Caco-2 (cell line): ENCODE measurements around the gene DCP1B. TPM values are rescaled to one million over a fixed set of nuclear protein-coding genes. Genes with fewer than 3 reads are reported as not detected.

Experiments
- BruUV-seq: library from RNA; stranded (reverse); fragments of 400-500 nt; replicated peaks from 2 replicates; lab custom pipeline; 2021; lab: Mats Ljungman, UMichigan
- CTCF ChIA-PET: fragments of 300-600 bp; sonication (Branson Sonifier 250); formaldehyde crosslinking; loops from one replicate; lab custom pipeline; 2022; ENCODE audit warnings: antibody characterized with exemption; lab: Charles Lee
- POLR2A ChIA-PET: fragments of 300-600 bp; sonication (Branson Sonifier 250); formaldehyde crosslinking; loops from one replicate; lab custom pipeline; 2022; ENCODE audit warnings: antibody characterized with exemption; lab: Charles Lee
- DNase-seq, 2 experiments: peaks; one replicate each; pipeline versions ENCODE4 v3.0.0 to v3.0.0-alpha.2; 2020 to 2022
- H3K27me3 ChIP-seq: replicated peaks from 2 replicates; pipeline ENCODE4 v1.6.0; 2011; ENCODE audit warnings: low read length; ENCODE audit not compliant: control insufficient read depth, insufficient read depth
- H3K36me3 ChIP-seq: 2 replicates; pipeline ENCODE4 v1.5.1; 2011; ENCODE audit warnings: low read length; ENCODE audit not compliant: control insufficient read depth, insufficient read depth
- H3K4me1 ChIP-seq: fragments of 250-450 bp; sonication (Bioruptor Pico); 2 replicates; pipeline ENCODE4 v1.5.1; 2020; ENCODE audit warnings: mild to moderate bottlenecking
- H3K4me3 ChIP-seq: 2 replicates; pipeline ENCODE4 v1.5.1; 2011; ENCODE audit warnings: low read depth, mild to moderate bottlenecking, control low read depth, low read length
- H3K9me3 ChIP-seq: fragments of 250-450 bp; sonication (Bioruptor Pico); 2 replicates; pipeline ENCODE4 v1.5.1; 2020; ENCODE audit warnings: mild to moderate bottlenecking, moderate library complexity
- H3K27ac Mint-ChIP-seq: one replicate; pipeline ENCODE4 v1.8.0; 2022; ENCODE audit warnings: mixed read lengths; ENCODE audit not compliant: unreplicated experiment
- H3K27me3 Mint-ChIP-seq: one replicate; pipeline ENCODE4 v1.8.0; 2022; ENCODE audit warnings: mixed read lengths; ENCODE audit not compliant: insufficient read depth, unreplicated experiment
- H3K36me3 Mint-ChIP-seq: one replicate; pipeline ENCODE4 v1.8.0; 2022; ENCODE audit warnings: mild to moderate bottlenecking, mixed read lengths; ENCODE audit not compliant: insufficient read depth, unreplicated experiment
- H3K4me1 Mint-ChIP-seq: one replicate; pipeline ENCODE4 v1.8.0; 2022; ENCODE audit warnings: low read depth, mixed read lengths; ENCODE audit not compliant: unreplicated experiment
- H3K4me3 Mint-ChIP-seq: one replicate; pipeline ENCODE4 v1.8.0; 2022; ENCODE audit warnings: mild to moderate bottlenecking, moderate library complexity, mixed read lengths; ENCODE audit not compliant: unreplicated experiment
- H3K9me3 Mint-ChIP-seq: one replicate; pipeline ENCODE4 v1.8.0; 2022; ENCODE audit warnings: mixed read lengths; ENCODE audit not compliant: unreplicated experiment
- intact Hi-C: fragments of 100-400 bp; cut with micrococcal nuclease; formaldehyde crosslinking; loops from one replicate; pipeline ENCODE4 v1.10.0; 2022; ENCODE audit not compliant: unreplicated experiment
- total RNA-seq: library from RNA; stranded (reverse); gene quantifications from 2 replicates; pipeline ENCODE4 v1.2.3, GENCODE V29; 2022
- TF ChIP-seq, protein P1 (sequence below), 2 experiments: fragments of 200-600 bp in 1 of 2; IDR thresholded peaks; 1 replicate in 1 of 2; 2 replicates in 1 of 2; pipeline versions ENCODE4 v1.5.1 to v1.8.0; 2011 to 2022; ENCODE audit warnings: antibody characterized with exemption in 1 of 2, control low read depth in 1 of 2, inconsistent platforms in 1 of 2, low read depth in 1 of 2, low read length in 1 of 2, mild to moderate bottlenecking in 1 of 2, moderate library complexity in 1 of 2; ENCODE audit not compliant: insufficient read depth in 1 of 2, severe bottlenecking in 1 of 2, unreplicated experiment in 1 of 2

Gene DCP1B
- total RNA-seq, 1 experiment from 2014 or later, result 8.2 TPM

GRCh38 chr12:1922075-1922709 lies 82.1 kb downstream of the DCP1B start:
- intact Hi-C loops, result no loop called here
- H3K27ac Mint-ChIP-seq, result no peak overlapping the region
- no peaks in the 10 kb centered on the region for H3K4me1 Mint-ChIP-seq
- Histone ChIP-seq H3K27me3 (no peaks in the 10 kb centered on the region), H3K4me3 (no peak overlapping the region), H3K36me3 (no peaks in the 10 kb centered on the region), H3K9me3 (no peaks in the 10 kb centered on the region), H3K4me1 (no peaks in the 10 kb centered on the region)
- H3K4me3 Mint-ChIP-seq, result no peak overlapping the region
- DNase-seq, result peak in 1 of 2 experiments; percentile 32
- no peaks in the 10 kb centered on the region for H3K9me3 Mint-ChIP-seq
- ChIA-PET POLR2A (no interaction called here), CTCF (interaction anchor here (1.2 kb wide), 1 partner anchor 18 kb away, joined by 3 read pairs; no protein-coding TSS in a partner anchor)
- TF ChIP-seq, protein P1, sequence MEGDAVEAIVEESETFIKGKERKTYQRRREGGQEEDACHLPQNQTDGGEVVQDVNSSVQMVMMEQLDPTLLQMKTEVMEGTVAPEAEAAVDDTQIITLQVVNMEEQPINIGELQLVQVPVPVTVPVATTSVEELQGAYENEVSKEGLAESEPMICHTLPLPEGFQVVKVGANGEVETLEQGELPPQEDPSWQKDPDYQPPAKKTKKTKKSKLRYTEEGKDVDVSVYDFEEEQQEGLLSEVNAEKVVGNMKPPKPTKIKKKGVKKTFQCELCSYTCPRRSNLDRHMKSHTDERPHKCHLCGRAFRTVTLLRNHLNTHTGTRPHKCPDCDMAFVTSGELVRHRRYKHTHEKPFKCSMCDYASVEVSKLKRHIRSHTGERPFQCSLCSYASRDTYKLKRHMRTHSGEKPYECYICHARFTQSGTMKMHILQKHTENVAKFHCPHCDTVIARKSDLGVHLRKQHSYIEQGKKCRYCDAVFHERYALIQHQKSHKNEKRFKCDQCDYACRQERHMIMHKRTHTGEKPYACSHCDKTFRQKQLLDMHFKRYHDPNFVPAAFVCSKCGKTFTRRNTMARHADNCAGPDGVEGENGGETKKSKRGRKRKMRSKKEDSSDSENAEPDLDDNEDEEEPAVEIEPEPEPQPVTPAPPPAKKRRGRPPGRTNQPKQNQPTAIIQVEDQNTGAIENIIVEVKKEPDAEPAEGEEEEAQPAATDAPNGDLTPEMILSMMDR (IDR thresholded peaks at IDR 0.05; ENCODE audit: insufficient read depth in 1 of 2, low read depth in 1 of 2, low read length in 1 of 2, severe bottlenecking in 1 of 2, unreplicated experiment in 1 of 2), result no peak
- H3K36me3 Mint-ChIP-seq, result no peaks in the 10 kb centered on the region
- peaks cover 8% of the 10 kb centered on the region for H3K27me3 Mint-ChIP-seq
- no TSS peak for BruUV-seq

DNA sequence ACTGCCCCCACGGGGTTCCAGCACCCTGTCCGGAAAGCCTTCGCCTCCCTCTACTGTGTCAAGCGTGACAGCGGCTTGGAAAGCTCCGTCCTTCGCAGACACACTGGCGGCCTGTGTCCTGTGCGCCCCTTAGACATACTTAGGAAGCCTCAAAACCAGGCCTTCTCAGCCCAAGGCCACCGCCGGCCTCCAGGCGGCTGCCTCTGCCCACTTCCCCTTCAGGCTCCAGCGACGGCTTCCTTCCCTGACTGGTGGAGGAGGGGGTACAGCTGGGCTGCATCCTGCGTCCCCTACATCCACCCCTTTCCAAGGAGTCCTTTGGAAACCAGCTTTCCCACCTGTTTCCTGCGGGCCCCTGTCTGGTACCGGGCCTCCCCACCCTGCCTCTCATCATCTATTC lies 83.3 kb downstream of the DCP1B start:
- no peaks in the 10 kb centered on the region for H3K9me3 Mint-ChIP-seq
- H3K9me3 ChIP-seq, result no peaks in the 10 kb centered on the region
- intact Hi-C loops, result no loop called here
- no peaks in the 10 kb centered on the region for H3K4me1 ChIP-seq
- DNase-seq, result peak in 1 of 2 experiments; percentile 32
- POLR2A ChIA-PET, result no interaction called here
- H3K27me3 Mint-ChIP-seq, result peaks cover 11% of the 10 kb centered on the region
- H3K36me3 ChIP-seq, result no peaks in the 10 kb centered on the region
- TF ChIP-seq, protein P1 (IDR thresholded peaks at IDR 0.05; ENCODE audit: insufficient read depth in 1 of 2, low read depth in 1 of 2, low read length in 1 of 2, severe bottlenecking in 1 of 2, unreplicated experiment in 1 of 2), result no peak
- H3K4me1 Mint-ChIP-seq, result no peaks in the 10 kb centered on the region
- no peaks in the 10 kb centered on the region for H3K36me3 Mint-ChIP-seq
- no peak overlapping the region for H3K4me3 Mint-ChIP-seq
- no TSS peak for BruUV-seq
- no peak overlapping the region for H3K27ac Mint-ChIP-seq
- no peak overlapping the region for H3K4me3 ChIP-seq
- H3K27me3 ChIP-seq, result no peaks in the 10 kb centered on the region
- CTCF ChIA-PET, result no interaction called here

DNA sequence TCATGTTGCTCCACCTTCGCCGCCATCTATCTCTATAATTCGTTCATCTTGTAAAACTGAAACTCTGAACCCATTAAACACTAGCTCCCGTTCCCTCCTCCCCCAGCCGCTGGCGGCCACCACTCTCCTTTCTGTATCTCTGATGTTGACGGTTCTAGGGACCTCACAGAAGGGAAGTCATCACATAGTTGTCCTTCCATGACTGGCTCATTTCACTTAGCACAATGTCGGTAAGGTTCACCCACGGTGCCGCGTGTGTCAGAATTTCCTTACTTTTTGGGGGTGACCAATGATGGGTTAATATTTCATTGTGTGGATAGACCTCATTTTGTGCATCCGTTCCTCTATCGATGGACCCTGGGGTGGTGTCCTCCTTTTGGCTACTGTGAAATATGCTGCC lies 83.8 kb downstream of the DCP1B start:
- Mint-ChIP-seq H3K4me3 (no peak overlapping the region), H3K9me3 (no peaks in the 10 kb centered on the region), H3K36me3 (no peaks in the 10 kb centered on the region), H3K4me1 (no peaks in the 10 kb centered on the region), H3K27ac (no peak overlapping the region), H3K27me3 (peaks cover 11% of the 10 kb centered on the region)
- no peak overlapping the region for H3K4me3 ChIP-seq
- H3K36me3 ChIP-seq, result no peaks in the 10 kb centered on the region
- intact Hi-C loops, result no loop called here
- no peak for DNase-seq
- H3K9me3 ChIP-seq, result no peaks in the 10 kb centered on the region
- BruUV-seq, result no TSS peak
- H3K4me1 ChIP-seq, result no peaks in the 10 kb centered on the region
- POLR2A ChIA-PET, result no interaction called here
- no peaks in the 10 kb centered on the region for H3K27me3 ChIP-seq
- CTCF ChIA-PET, result no interaction called here
- TF ChIP-seq, protein P1 (IDR thresholded peaks at IDR 0.05; ENCODE audit: insufficient read depth in 1 of 2, low read depth in 1 of 2, low read length in 1 of 2, severe bottlenecking in 1 of 2, unreplicated experiment in 1 of 2), result no peak
